Measurements from ENCODE around the gene MAPK12. TPM values are rescaled to one million over a fixed set of nuclear protein-coding genes. Genes with fewer than 3 reads are reported as not detected.

MAPK12 gene
- total and polyA plus RNA-seq, 9 of the 15 experiments (the other 6 are each of a cell fraction or from before 2014, with no cell fraction given), result 0.79 to 71.5 (median 32.8) TPM

DNA sequence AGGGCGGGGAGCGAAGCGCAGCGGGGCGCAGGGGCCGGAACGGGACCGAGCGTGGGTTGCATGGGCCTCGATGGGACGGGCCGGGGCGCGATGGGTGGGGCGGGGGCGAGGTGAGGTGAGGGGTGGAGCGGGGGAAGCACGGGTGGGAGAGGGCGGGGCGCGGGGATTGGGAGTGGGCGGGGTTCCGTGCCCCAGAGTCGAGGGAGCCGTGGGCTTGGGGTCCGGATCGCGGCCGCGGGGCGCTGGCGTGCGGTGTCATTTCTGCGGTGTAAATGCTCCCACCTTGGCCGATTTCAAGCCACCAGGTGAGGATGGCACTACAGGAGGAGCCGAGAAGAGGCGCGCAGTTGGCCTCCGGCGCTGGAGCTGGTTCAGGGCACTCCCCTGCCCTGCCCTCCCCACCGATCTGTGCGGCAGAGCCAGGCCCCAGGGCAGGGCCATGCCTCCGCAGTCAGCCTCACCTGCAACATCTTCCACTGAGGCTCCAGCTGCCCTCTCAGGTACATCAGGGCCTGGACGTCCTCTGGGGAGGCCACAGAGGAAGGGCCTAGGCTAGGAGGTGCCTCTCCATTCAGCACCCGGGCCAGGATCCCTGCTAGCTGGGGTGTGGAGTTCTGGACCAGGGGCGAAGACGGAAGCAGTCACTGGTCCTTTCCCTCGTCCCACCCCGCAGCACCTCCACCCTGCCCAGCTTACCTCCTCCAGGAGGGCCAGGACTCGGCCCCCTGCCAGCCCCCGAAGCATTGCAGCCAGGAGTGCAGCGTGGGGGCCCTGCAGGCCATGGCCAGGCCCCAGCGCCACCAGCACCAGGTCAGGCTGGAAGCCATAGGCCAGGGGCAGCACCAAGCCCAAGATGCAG, 16.0 kb downstream of the MAPK12 start (continued):
- TF ChIP-seq, protein P1, sequence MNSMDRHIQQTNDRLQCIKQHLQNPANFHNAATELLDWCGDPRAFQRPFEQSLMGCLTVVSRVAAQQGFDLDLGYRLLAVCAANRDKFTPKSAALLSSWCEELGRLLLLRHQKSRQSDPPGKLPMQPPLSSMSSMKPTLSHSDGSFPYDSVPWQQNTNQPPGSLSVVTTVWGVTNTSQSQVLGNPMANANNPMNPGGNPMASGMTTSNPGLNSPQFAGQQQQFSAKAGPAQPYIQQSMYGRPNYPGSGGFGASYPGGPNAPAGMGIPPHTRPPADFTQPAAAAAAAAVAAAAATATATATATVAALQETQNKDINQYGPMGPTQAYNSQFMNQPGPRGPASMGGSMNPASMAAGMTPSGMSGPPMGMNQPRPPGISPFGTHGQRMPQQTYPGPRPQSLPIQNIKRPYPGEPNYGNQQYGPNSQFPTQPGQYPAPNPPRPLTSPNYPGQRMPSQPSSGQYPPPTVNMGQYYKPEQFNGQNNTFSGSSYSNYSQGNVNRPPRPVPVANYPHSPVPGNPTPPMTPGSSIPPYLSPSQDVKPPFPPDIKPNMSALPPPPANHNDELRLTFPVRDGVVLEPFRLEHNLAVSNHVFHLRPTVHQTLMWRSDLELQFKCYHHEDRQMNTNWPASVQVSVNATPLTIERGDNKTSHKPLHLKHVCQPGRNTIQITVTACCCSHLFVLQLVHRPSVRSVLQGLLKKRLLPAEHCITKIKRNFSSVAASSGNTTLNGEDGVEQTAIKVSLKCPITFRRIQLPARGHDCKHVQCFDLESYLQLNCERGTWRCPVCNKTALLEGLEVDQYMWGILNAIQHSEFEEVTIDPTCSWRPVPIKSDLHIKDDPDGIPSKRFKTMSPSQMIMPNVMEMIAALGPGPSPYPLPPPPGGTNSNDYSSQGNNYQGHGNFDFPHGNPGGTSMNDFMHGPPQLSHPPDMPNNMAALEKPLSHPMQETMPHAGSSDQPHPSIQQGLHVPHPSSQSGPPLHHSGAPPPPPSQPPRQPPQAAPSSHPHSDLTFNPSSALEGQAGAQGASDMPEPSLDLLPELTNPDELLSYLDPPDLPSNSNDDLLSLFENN (IDR thresholded peaks at IDR 0.05; ENCODE audit: low read depth in 2 of 2, low read length in 2 of 2), result no peak
- TF ChIP-seq LARP7 (IDR thresholded peaks at IDR 0.05) (no peak), EZH2 (IDR thresholded peaks at IDR 0.05; ENCODE audit: borderline replicate concordance, low read depth, low read length) (no peak), ZBTB1 (CRISPR knock-in tag; IDR thresholded peaks at IDR 0.05; ENCODE audit: borderline replicate concordance, low read depth) (no peak), L3MBTL2 (IDR thresholded peaks at IDR 0.05) (peak; percentile 4), CBFB (CRISPR knock-in tag; IDR thresholded peaks at IDR 0.05) (0 out of 2 replicates have a peak, but pooled peaks have one; percentile 38), POLR2G (IDR thresholded peaks at IDR 0.05; ENCODE audit: low read depth, low read length) (0 out of 2 replicates have a peak, but pooled peaks have one; percentile 20), ZNF140 (CRISPR knock-in tag; IDR thresholded peaks at IDR 0.05) (no peak), ZNF717 (CRISPR knock-in tag; IDR thresholded peaks at IDR 0.05) (no peak), GABPB1 (CRISPR knock-in tag; IDR thresholded peaks at IDR 0.05) (0 out of 2 replicates have a peak, but pooled peaks have one; percentile 2)
- TF ChIP-seq, protein P2, sequence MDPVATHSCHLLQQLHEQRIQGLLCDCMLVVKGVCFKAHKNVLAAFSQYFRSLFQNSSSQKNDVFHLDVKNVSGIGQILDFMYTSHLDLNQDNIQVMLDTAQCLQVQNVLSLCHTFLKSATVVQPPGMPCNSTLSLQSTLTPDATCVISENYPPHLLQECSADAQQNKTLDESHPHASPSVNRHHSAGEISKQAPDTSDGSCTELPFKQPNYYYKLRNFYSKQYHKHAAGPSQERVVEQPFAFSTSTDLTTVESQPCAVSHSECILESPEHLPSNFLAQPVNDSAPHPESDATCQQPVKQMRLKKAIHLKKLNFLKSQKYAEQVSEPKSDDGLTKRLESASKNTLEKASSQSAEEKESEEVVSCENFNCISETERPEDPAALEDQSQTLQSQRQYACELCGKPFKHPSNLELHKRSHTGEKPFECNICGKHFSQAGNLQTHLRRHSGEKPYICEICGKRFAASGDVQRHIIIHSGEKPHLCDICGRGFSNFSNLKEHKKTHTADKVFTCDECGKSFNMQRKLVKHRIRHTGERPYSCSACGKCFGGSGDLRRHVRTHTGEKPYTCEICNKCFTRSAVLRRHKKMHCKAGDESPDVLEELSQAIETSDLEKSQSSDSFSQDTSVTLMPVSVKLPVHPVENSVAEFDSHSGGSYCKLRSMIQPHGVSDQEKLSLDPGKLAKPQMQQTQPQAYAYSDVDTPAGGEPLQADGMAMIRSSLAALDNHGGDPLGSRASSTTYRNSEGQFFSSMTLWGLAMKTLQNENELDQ (CRISPR knock-in tag; IDR thresholded peaks at IDR 0.05; ENCODE audit: borderline replicate concordance), result no peak
- TF ChIP-seq, protein P3, sequence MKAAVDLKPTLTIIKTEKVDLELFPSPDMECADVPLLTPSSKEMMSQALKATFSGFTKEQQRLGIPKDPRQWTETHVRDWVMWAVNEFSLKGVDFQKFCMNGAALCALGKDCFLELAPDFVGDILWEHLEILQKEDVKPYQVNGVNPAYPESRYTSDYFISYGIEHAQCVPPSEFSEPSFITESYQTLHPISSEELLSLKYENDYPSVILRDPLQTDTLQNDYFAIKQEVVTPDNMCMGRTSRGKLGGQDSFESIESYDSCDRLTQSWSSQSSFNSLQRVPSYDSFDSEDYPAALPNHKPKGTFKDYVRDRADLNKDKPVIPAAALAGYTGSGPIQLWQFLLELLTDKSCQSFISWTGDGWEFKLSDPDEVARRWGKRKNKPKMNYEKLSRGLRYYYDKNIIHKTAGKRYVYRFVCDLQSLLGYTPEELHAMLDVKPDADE (conservative IDR thresholded peaks at IDR 0.05; ENCODE audit: control insufficient read depth, low read depth, low read length), result 0 out of 2 replicates have a peak, but pooled peaks have one; percentile 3
- TF ChIP-seq, protein P4, sequence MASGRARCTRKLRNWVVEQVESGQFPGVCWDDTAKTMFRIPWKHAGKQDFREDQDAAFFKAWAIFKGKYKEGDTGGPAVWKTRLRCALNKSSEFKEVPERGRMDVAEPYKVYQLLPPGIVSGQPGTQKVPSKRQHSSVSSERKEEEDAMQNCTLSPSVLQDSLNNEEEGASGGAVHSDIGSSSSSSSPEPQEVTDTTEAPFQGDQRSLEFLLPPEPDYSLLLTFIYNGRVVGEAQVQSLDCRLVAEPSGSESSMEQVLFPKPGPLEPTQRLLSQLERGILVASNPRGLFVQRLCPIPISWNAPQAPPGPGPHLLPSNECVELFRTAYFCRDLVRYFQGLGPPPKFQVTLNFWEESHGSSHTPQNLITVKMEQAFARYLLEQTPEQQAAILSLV (tag; IDR thresholded peaks at IDR 0.05), result no peak
- TF ChIP-seq, protein P5, sequence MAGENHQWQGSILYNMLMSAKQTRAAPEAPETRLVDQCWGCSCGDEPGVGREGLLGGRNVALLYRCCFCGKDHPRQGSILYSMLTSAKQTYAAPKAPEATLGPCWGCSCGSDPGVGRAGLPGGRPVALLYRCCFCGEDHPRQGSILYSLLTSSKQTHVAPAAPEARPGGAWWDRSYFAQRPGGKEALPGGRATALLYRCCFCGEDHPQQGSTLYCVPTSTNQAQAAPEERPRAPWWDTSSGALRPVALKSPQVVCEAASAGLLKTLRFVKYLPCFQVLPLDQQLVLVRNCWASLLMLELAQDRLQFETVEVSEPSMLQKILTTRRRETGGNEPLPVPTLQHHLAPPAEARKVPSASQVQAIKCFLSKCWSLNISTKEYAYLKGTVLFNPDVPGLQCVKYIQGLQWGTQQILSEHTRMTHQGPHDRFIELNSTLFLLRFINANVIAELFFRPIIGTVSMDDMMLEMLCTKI (IDR thresholded peaks at IDR 0.05; ENCODE audit: partially characterized antibody), result no peak
- TF ChIP-seq, protein P6, sequence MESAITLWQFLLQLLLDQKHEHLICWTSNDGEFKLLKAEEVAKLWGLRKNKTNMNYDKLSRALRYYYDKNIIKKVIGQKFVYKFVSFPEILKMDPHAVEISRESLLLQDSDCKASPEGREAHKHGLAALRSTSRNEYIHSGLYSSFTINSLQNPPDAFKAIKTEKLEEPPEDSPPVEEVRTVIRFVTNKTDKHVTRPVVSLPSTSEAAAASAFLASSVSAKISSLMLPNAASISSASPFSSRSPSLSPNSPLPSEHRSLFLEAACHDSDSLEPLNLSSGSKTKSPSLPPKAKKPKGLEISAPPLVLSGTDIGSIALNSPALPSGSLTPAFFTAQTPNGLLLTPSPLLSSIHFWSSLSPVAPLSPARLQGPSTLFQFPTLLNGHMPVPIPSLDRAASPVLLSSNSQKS (CRISPR knock-in tag; IDR thresholded peaks at IDR 0.05), result no peak
